GM12875 (cell line): ENCODE measurements around the gene SMPD3.

ENCODE experiments used
- H3K4me3 ChIP-seq: one replicate; pipeline ENCODE4 v1.5.1; 2011; ENCODE audit warnings: low read depth, low read length, control low read depth
- CTCF ChIP-seq: IDR thresholded peaks from 2 replicates; pipeline ENCODE4 v1.5.1; 2011; ENCODE audit warnings: low read depth, mild to moderate bottlenecking, control low read depth, inconsistent platforms, low read length, moderate library complexity, borderline replicate concordance; ENCODE audit not compliant: insufficient read depth

The SMPD3 gene

DNA sequence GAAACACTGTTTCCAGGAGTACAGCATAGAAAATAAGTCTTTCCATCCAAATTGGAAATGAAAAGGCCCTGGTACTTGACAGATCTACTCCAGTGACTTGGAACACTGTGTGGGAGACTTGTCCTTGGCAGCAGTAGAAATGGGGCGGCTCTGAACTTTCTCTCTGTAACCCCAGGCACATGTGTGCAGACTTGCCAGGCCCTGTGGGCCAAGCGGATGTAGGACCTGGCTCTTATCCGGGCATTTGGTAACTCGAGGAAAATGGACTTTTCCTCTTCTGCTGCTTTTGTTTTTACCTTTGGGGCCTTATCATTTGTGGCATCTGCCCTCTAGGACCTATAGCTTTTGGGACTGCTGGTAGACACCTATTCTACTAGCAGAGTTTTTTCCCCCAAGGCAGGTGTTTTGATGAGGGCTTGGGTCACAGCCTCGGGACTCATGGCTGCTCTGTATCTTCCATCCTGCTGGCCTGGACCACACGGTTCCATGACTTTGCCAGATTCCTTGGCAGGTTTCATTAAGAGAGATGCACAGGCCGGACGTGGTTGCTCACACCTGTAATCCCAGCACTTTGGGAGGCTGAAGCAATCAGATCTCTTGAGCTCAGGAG is 43.5 kb downstream of the SMPD3 start:
- H3K4me3 ChIP-seq = no peak overlapping the region

DNA sequence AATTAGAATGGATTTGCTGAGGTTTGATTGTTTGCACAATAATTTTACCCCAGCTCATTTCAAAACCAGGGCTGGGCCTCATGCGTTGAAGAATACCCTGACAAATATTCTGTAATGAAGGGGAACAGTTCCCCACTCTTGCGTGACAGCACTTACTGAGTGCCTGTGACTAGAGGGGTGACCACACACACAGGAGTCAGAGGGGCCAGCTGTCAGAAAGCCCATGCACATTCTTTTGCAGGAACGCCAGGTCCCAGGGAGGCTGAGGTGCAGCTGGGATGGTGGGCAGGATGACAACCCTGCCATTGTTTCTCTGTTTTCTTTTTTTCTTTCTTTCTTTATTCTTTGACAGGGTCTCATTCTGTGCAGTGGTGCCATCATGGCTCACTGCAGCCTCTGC is 44.6 kb downstream of the SMPD3 start:
- no peak for TF ChIP-seq CTCF
- no peak overlapping the region for H3K4me3 ChIP-seq

More for the DNA sequence above, 43.5 kb downstream of the SMPD3 start:
- TF ChIP-seq CTCF = no peak

- no peak overlapping the region for H3K4me3 ChIP-seq
- no peak for TF ChIP-seq CTCF
Observed at GRCh38 chr16:68403177-68403576, 45.1 kb downstream of the SMPD3 start.

- H3K4me3 ChIP-seq = no peak overlapping the region
- no peak for TF ChIP-seq CTCF
Observed at GRCh38 chr16:68402748-68403040, 45.6 kb downstream of the SMPD3 start.

DNA sequence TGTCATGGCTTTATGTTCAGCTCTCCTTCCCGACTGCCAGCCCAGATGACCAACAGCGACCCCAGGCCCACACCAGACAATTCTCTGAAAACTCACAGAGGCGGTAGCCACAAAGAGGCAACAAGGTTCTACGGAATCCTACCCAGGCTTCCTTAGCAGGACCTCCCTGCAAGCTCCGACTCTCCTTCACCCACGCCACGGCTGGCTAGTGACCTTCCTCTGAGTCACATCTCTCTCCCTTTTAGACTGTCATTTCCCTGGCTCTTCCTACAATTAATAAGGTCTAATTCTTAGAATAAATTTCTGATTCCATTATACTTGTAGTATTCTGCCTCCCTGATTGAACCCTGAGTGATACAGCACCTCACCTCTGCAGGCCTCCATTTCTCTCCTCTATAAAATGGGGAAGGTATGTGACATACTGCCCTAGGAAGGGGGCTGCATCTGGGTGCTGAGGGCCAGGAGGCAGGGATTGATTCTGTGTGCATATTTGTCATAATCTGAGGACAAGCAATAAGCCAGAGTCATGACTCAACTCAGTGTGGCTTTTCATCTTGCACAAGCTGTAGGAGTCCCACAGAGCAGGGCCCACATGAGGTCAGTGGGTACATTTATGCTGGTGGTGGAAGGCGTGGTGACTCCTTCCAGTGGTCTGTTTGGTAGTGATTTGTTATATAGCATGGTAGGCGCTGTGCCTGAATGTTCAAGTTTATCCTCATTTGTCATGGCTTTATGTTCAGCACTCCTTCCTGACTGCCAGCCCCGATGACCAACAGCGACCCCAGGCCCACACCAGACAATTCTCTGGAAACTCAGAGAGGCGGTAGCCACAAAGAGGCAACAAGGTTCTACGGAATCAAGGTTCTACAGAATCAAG is 46.2 kb downstream of the SMPD3 start:
- no peak for TF ChIP-seq CTCF
- H3K4me3 ChIP-seq = no peak overlapping the region

DNA sequence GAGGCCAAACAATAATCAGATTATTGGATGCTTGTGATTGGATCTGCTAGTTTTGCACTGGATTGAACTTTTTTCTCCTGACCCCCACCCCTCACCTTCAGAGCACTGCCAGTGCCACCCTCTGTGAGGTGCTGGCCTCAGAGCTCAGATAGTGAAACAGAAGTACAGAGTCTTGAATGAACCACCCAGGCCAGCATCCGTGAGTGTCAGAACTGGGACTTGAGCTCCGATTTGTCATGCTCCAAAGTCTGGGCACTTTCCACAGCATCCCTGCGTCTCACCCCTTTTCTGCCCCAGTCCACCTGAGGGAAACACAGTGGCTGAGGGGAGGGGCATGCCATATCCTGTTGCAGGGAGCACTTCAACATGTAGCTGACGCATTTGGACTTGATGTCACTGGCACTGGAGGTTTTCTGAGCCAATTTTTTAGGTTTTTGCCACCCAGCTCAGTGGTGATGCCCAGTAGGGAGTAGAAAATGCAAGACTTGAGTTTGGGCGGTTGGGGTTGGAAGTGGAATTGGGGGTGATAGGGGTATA is 47.3 kb downstream of the SMPD3 start:
- no peak overlapping the region for H3K4me3 ChIP-seq
- TF ChIP-seq CTCF = no peak
